Glutamatergic neuron (in vitro differentiated cells): ENCODE results near the gene C4orf50. TPM values are rescaled to one million over a fixed set of nuclear protein-coding genes. Genes with fewer than 3 reads are reported as not detected.

Source experiments
- DNase-seq: peaks from one replicate; pipeline ENCODE4 v3.0.0; 2022
- H3K27ac Mint-ChIP-seq: one replicate; pipeline ENCODE4 v1.8.0; 2020; ENCODE audit warnings: mild to moderate bottlenecking, mixed read lengths, inconsistent platforms; ENCODE audit not compliant: unreplicated experiment
- H3K27me3 Mint-ChIP-seq: one replicate; pipeline ENCODE4 v1.8.0; 2020; ENCODE audit warnings: mild to moderate bottlenecking, moderate library complexity, mixed read lengths, inconsistent platforms; ENCODE audit not compliant: unreplicated experiment
- H3K36me3 Mint-ChIP-seq: one replicate; pipeline ENCODE4 v1.8.0; 2020; ENCODE audit warnings: mild to moderate bottlenecking, mixed read lengths, inconsistent platforms; ENCODE audit not compliant: unreplicated experiment
- H3K4me1 Mint-ChIP-seq: one replicate; pipeline ENCODE4 v1.8.0; 2020; ENCODE audit warnings: mild to moderate bottlenecking, low read depth, mixed read lengths, inconsistent platforms; ENCODE audit not compliant: unreplicated experiment
- H3K4me3 Mint-ChIP-seq: one replicate; pipeline ENCODE4 v1.8.0; 2020; ENCODE audit warnings: mild to moderate bottlenecking, mixed read lengths, inconsistent platforms; ENCODE audit not compliant: unreplicated experiment
- H3K9me3 Mint-ChIP-seq: one replicate; pipeline ENCODE4 v1.8.0; 2020; ENCODE audit warnings: mild to moderate bottlenecking, moderate library complexity, mixed read lengths, inconsistent platforms; ENCODE audit not compliant: unreplicated experiment
- total RNA-seq: library from RNA; stranded (reverse); fragmentation: NEBNext Ultra II Directional; extraction: Animal tissue kit (Norgen Biotek cat#: 25700); gene quantifications from one replicate; pipeline ENCODE4 v1.2.1, GENCODE V29; 2021; ENCODE audit not compliant: unreplicated experiment
- TF ChIP-seq, protein P1 (sequence below): fragments of 200-600 bp; sonication (generic); IDR thresholded peaks from one replicate; pipeline ENCODE4 v1.5.0; 2021; ENCODE audit not compliant: partially characterized antibody, unreplicated experiment

Gene C4orf50
- total RNA-seq, 1 donor from 2014 or later, result 0.56 TPM

DNA sequence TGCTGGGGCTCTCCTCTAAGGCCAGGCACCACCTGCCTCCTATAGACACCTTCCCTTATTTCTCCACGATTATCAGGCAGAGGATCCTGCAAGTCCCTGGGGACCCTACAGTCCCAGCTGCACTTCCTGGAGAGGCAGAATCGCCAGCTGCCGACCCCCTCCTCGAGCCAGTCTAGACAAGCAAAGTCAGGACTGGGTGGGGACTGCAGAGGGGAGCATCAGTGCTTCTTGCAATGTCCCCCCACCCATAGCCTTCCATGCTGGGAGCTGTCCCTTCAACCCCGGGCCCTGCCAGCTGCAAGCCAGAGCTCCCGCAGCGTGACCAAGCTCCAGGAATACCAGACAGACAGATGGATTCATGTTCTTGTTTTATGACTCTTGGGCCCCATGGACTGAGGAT, 124.0 kb downstream of the C4orf50 start:
- DNase-seq, result peak; percentile 80
- TF ChIP-seq, protein P1, sequence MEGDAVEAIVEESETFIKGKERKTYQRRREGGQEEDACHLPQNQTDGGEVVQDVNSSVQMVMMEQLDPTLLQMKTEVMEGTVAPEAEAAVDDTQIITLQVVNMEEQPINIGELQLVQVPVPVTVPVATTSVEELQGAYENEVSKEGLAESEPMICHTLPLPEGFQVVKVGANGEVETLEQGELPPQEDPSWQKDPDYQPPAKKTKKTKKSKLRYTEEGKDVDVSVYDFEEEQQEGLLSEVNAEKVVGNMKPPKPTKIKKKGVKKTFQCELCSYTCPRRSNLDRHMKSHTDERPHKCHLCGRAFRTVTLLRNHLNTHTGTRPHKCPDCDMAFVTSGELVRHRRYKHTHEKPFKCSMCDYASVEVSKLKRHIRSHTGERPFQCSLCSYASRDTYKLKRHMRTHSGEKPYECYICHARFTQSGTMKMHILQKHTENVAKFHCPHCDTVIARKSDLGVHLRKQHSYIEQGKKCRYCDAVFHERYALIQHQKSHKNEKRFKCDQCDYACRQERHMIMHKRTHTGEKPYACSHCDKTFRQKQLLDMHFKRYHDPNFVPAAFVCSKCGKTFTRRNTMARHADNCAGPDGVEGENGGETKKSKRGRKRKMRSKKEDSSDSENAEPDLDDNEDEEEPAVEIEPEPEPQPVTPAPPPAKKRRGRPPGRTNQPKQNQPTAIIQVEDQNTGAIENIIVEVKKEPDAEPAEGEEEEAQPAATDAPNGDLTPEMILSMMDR, result no peak
- peaks cover 31% of the 10 kb centered on the region for H3K27me3 Mint-ChIP-seq
- H3K4me3 Mint-ChIP-seq, result peak overlapping the region; percentile 89
- peaks cover 13% of the 10 kb centered on the region for H3K36me3 Mint-ChIP-seq
- peak overlapping the region; percentile 96 for H3K27ac Mint-ChIP-seq
- H3K9me3 Mint-ChIP-seq, result peaks cover 49% of the 10 kb centered on the region
- H3K4me1 Mint-ChIP-seq, result peaks cover 50% of the 10 kb centered on the region

DNA sequence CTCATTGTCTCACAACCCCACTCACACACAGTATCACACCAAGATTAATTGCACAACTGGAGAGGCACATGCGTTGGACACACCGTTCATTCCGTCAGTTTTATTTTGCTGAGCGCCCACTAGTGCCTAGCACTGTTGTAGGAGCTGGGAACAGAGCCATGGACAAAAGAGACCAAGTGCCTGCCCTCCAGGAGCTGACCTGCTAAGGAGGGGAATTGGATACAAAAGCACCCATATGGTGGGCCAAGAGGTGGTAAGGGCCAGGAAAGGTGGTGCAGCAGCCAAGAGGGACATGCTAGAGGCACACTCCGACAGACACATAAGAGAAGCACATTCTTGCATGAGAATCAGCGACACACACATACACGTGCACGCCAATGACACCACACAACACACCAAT, 124.6 kb downstream of the C4orf50 start:
- Mint-ChIP-seq H3K4me1 (peaks cover 44% of the 10 kb centered on the region), H3K27ac (peak overlapping the region; percentile 96), H3K9me3 (peaks cover 53% of the 10 kb centered on the region), H3K27me3 (peaks cover 38% of the 10 kb centered on the region), H3K36me3 (peaks cover 13% of the 10 kb centered on the region), H3K4me3 (peak overlapping the region; percentile 89)
- TF ChIP-seq, protein P1, result no peak
- no peak for DNase-seq

DNA sequence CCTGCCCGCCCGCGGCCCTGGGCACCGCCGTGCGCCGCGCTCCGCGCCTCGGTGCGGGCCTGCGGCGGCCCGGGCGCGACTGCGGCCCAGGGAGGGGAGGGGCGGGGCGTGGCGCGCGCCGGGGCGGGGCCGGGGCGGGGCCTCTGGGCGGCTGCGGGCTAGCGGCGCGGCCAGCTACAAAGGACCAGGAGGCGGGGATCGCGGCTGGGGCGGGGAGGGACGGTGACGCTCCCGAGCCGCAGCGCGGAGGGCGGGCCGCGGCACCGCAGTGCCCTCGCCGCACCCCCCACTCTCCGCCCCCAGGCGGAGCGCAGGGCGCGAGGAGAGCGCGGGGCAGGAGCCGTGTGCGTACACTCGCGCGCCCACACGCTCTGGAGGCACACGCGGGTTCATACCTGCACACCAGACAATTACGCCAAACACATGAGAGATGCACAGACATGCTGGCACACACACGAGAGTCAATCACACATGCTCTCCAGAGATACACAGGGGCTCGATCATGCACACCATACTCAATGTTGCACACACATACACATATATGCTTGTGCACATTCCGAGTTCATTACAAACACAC, 125.1 kb downstream of the C4orf50 start, which contains the start of gene CRMP1:
TSS of gene CRMP1 (minus strand) at position 83 of the 577 bp plus-strand sequence. CDS start 117 bp downstream, outside the sequence.
- Mint-ChIP-seq H3K4me1 (peaks cover 41% of the 10 kb centered on the region), H3K36me3 (peaks cover 13% of the 10 kb centered on the region), H3K27me3 (peaks cover 38% of the 10 kb centered on the region), H3K27ac (peak within 1 kb of the TSS; percentile 96), H3K4me3 (peak within 1 kb of the TSS; percentile 97), H3K9me3 (peaks cover 53% of the 10 kb centered on the region)
- DNase-seq, result peak; percentile 90
- TF ChIP-seq, protein P1, result no peak

DNA sequence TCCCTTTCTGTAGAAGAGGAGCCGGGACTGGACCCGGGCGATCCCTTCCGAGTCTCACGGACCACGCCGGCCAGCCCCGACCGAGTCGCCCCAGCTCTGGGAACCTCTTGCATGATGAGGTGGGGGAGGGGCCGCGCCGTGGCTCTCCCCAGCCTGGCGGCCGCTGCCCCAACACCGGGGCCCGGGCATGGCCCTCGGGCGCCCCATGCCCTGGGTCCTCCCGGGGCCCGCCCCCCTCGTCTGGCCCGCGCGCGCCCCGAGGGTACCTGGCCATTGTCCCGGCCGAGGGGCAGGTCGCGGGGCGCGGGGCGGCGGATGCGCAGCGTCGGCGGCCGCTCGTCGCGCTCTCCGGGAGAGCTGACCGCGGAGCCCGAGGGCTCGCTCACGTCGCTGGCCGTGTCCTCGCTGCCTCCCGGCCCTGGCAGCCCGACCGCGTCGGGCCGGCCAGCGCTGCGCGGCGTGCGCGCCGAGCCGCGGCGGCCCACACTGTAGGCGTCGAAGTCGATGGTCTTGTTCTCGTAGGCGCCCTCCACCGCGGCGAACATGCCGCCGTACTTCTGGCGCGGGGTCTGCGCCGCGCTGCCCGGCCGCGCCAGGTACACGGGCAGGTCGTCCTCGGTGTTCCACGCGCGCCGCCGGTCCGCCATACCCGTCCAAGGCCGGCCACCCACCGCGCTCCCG, 125.8 kb downstream of the C4orf50 start:
- DNase-seq, result peak; percentile 65
- Mint-ChIP-seq H3K4me1 (peaks cover 41% of the 10 kb centered on the region), H3K27ac (peak overlapping the region; percentile 95), H3K4me3 (peak overlapping the region; percentile 97), H3K36me3 (peaks cover 13% of the 10 kb centered on the region), H3K9me3 (peaks cover 53% of the 10 kb centered on the region), H3K27me3 (peaks cover 39% of the 10 kb centered on the region)
- TF ChIP-seq, protein P1, result no peak
